Endothelial cell of umbilical vein (primary cell): Measurements from ENCODE around the gene SCP2. TPM values are rescaled to one million over a fixed set of nuclear protein-coding genes. Genes with fewer than 3 reads are reported as not detected.

Experiments used
- BruUV-seq: library from RNA; stranded (reverse); fragments of 400-500 nt; replicated peaks from 2 replicates; lab custom pipeline; 2021; lab: Mats Ljungman, UMichigan
- CTCF ChIA-PET: fragments of 300-600, 350-600 bp; sonication (Branson Sonifier 250); formaldehyde crosslinking; loops from one replicate; lab custom pipeline; 2021; ENCODE audit warnings: antibody characterized with exemption, inconsistent platforms; lab: Charles Lee
- POLR2A ChIA-PET: fragments of 300-600, 350-600 bp; sonication (Branson Sonifier 250); formaldehyde crosslinking; loops from one replicate; lab custom pipeline; 2021; ENCODE audit warnings: antibody characterized with exemption, inconsistent platforms; lab: Charles Lee
- DNase-seq: peaks from one replicate; pipeline ENCODE4 v3.0.0-alpha.2; 2011; ENCODE audit warnings: low read depth, low spot score
- FAIRE-seq: peaks from 2 replicates; lab custom pipeline; 2011; peaks lifted over from hg19 to GRCh38; lab: Jason Lieb, UNC
- H2AFZ ChIP-seq: 2 replicates; pipeline ENCODE4 v1.6.0; 2012; ENCODE audit warnings: low read depth, low read length, control low read depth, inconsistent platforms
- H3K27ac ChIP-seq: 2 replicates; pipeline ENCODE4 v1.5.1; 2011; ENCODE audit warnings: low read depth, mild to moderate bottlenecking, control low read depth, low read length, moderate library complexity; ENCODE audit not compliant: insufficient read depth
- H3K27me3 ChIP-seq, 2 experiments: 2 replicates each; pipeline versions ENCODE4 v1.6.0 to v1.6.1; 2011; ENCODE audit warnings: low read length in 2 of 2, mixed read lengths in 1 of 2; ENCODE audit not compliant: control insufficient read depth in 2 of 2, insufficient read depth in 2 of 2
- H3K36me3 ChIP-seq, 2 experiments: 2 replicates in 1 of 2; 3 replicates in 1 of 2; pipeline ENCODE4 v1.5.1; 2011; ENCODE audit warnings: low read length in 2 of 2, mild to moderate bottlenecking in 1 of 2, moderate library complexity in 1 of 2; ENCODE audit not compliant: control insufficient read depth in 2 of 2, insufficient read depth in 2 of 2; ENCODE audit errors: extremely low read depth in 1 of 2
- H3K4me1 ChIP-seq: 3 replicates; pipeline ENCODE4 v1.5.1; 2011; ENCODE audit warnings: mild to moderate bottlenecking, low read length; ENCODE audit not compliant: control insufficient read depth, insufficient read depth; ENCODE audit errors: extremely low read depth
- H3K4me2 ChIP-seq: 2 replicates; pipeline ENCODE4 v1.6.1; 2011; ENCODE audit warnings: low read length, control low read depth, mixed read lengths; ENCODE audit not compliant: insufficient read depth
- H3K4me3 ChIP-seq, 3 experiments: fragments of 200-600 bp in 1 of 3; sonication (generic), shearing (Covaris generic) in 1 of 3; replicated peaks in 1 of 3; 2 replicates each; pipeline ENCODE4 v1.5.1; 2011 to 2016; ENCODE audit warnings: control low read depth in 3 of 3, low read length in 3 of 3, mild to moderate bottlenecking in 2 of 3, inconsistent platforms in 1 of 3, low read depth in 1 of 3, moderate library complexity in 1 of 3; ENCODE audit not compliant: insufficient read depth in 1 of 3
- H3K79me2 ChIP-seq: 2 replicates; pipeline ENCODE4 v1.6.0; 2012; ENCODE audit warnings: low read length, inconsistent platforms; ENCODE audit not compliant: control insufficient read depth, insufficient read depth
- H3K9ac ChIP-seq: replicated peaks from 2 replicates; pipeline ENCODE3; 2011; ENCODE audit warnings: low read length, control low read depth; ENCODE audit not compliant: insufficient read depth; ENCODE audit errors: extremely low read depth
- H3K9me1 ChIP-seq: replicated peaks from 3 replicates; pipeline ENCODE4 v1.6.0; 2011; ENCODE audit warnings: mild to moderate bottlenecking, low read length; ENCODE audit not compliant: control insufficient read depth, insufficient read depth; ENCODE audit errors: extremely low read depth
- H3K9me3 ChIP-seq: replicated peaks from 2 replicates; pipeline ENCODE4 v1.5.1; 2012; ENCODE audit warnings: low read length, inconsistent platforms; ENCODE audit not compliant: control insufficient read depth, insufficient read depth
- H4K20me1 ChIP-seq: replicated peaks from 2 replicates; pipeline ENCODE3; 2011; ENCODE audit warnings: mild to moderate bottlenecking, low read length; ENCODE audit not compliant: control insufficient read depth, insufficient read depth; ENCODE audit errors: extremely low read depth
- CTCF ChIP-seq, 2 donors: IDR thresholded peaks; 1 replicate in 1 of 2; 2 replicates in 1 of 2; pipeline ENCODE4 v1.5.1; 2011; ENCODE audit warnings: low read length in 2 of 2, mild to moderate bottlenecking in 2 of 2, moderate library complexity in 2 of 2, control low read depth in 1 of 2, inconsistent platforms in 1 of 2, low read depth in 1 of 2; ENCODE audit not compliant: insufficient read depth in 1 of 2; ENCODE audit errors: extremely low read depth in 1 of 2
- EZH2 ChIP-seq: IDR thresholded peaks from 2 replicates; pipeline ENCODE4 v1.6.1; 2012; ENCODE audit warnings: borderline replicate concordance, low read depth, mild to moderate bottlenecking, moderate library complexity, low read length, inconsistent platforms; ENCODE audit not compliant: severe bottlenecking
- FOS ChIP-seq: IDR thresholded peaks from 2 replicates; pipeline ENCODE4 v1.6.1; 2011; ENCODE audit warnings: mild to moderate bottlenecking, low read length, moderate library complexity, borderline replicate concordance; ENCODE audit not compliant: insufficient read depth
- GATA2 ChIP-seq: IDR thresholded peaks from 2 replicates; pipeline ENCODE4 v1.7.0; 2011; ENCODE audit warnings: low read depth, mild to moderate bottlenecking, moderate library complexity, mixed read lengths, low read length; ENCODE audit not compliant: insufficient read length, insufficient read depth
- JUN ChIP-seq: IDR thresholded peaks from 2 replicates; pipeline ENCODE4 v1.6.1; 2011; ENCODE audit warnings: borderline replicate concordance, low read depth; ENCODE audit not compliant: insufficient read length, insufficient read depth
- MYC ChIP-seq: IDR thresholded peaks from one replicate; pipeline ENCODE4 v1.6.1; 2011; ENCODE audit warnings: mild to moderate bottlenecking, low read depth, low read length
- POLR2A ChIP-seq: IDR thresholded peaks from 2 replicates; pipeline ENCODE4 v1.6.1; 2012; ENCODE audit warnings: low read depth, mild to moderate bottlenecking, control low read depth, low read length
- POLR2AphosphoS5 ChIP-seq: IDR thresholded peaks from 2 replicates; pipeline ENCODE4 v1.6.1; 2012; ENCODE audit warnings: low read depth, mild to moderate bottlenecking, control low read depth, low read length, moderate library complexity; ENCODE audit not compliant: insufficient read depth
- dilution Hi-C: fragments of 300-500 bp; cut with MboI; formaldehyde crosslinking; loops from one replicate; pipeline ENCODE4 v1.15.0; 2019; ENCODE audit warnings: low sequenced_read_pairs; ENCODE audit not compliant: extremely low pct_ligation_motif_present
- intact Hi-C: fragments of 100-400 bp; cut with micrococcal nuclease; formaldehyde crosslinking; loops from one replicate; pipeline ENCODE4 v1.10.0; 2022
- polyA plus RNA-seq, 4 experiments: library from polyadenylated mRNA; depleted of rRNA in 3 of 4; stranded (reverse) in 3 of 4; unstranded in 1 of 4; fragments of >200 nt; gene quantifications; 2 replicates each; pipeline versions ENCODE4 v1.2.1 to v1.2.3, GENCODE V29; 2011 to 2012; ENCODE audit warnings: missing spikeins in 1 of 4
- total RNA-seq: library from RNA; stranded (reverse); gene quantifications from 2 replicates; pipeline ENCODE4 v1.2.3, GENCODE V29; 2021
- TF ChIP-seq, protein P1 (sequence below): IDR thresholded peaks from 2 replicates; pipeline ENCODE4 v1.6.1; 2011; ENCODE audit not compliant: insufficient read depth, insufficient read length

SCP2 gene
- total and polyA plus RNA-seq, 2 donors (not counting 3 experiments of a cell fraction or from before 2014, with no cell fraction given), result 42.4 to 92.7 TPM

GRCh38 chr1:52914463-52914862, 12.6 kb upstream of the SCP2 start:
- intact Hi-C loops, result no loop called here
- no peak overlapping the region for H3K4me3 ChIP-seq
- CTCF ChIA-PET, result interaction anchor here (0.5 to 0.9 kb wide), 2 partner anchors 268 to 271 kb away, joined by 3 to 5 read pairs; no protein-coding TSS in a partner anchor

More at GRCh38 chr1:52914463-52914862, 12.6 kb upstream of the SCP2 start:
- no peaks in the 10 kb centered on the region for H3K9me3 ChIP-seq
- POLR2A ChIA-PET, result no interaction called here
- H2AFZ ChIP-seq, result no peak overlapping the region
- no peak overlapping the region for H3K4me2 ChIP-seq
- DNase-seq (no peak), FAIRE-seq (no peak)
- no peaks in the 10 kb centered on the region for H3K36me3 ChIP-seq
- no peaks in the 10 kb centered on the region for H3K27me3 ChIP-seq
- no peaks in the 10 kb centered on the region for H3K9me1 ChIP-seq
- H3K79me2 ChIP-seq, result no peaks in the 10 kb centered on the region
- H4K20me1 ChIP-seq, result no peaks in the 10 kb centered on the region
- no peak overlapping the region for H3K9ac ChIP-seq
- no peak for TF ChIP-seq MYC
- no peak for TF ChIP-seq JUN
- no peak for TF ChIP-seq POLR2A
- no peak for TF ChIP-seq CTCF (IDR thresholded peaks at IDR 0.05; ENCODE audit: extremely low read depth in 1 of 2, insufficient read depth in 1 of 2, low read depth in 1 of 2, low read length in 2 of 2)
- TF ChIP-seq, protein P1, sequence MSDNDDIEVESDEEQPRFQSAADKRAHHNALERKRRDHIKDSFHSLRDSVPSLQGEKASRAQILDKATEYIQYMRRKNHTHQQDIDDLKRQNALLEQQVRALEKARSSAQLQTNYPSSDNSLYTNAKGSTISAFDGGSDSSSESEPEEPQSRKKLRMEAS, result no peak
- TF ChIP-seq EZH2, result no peak
- no peak for TF ChIP-seq FOS
- TF ChIP-seq POLR2AphosphoS5, result no peak
- TF ChIP-seq GATA2, result no peak
- no peaks in the 10 kb centered on the region for H3K4me1 ChIP-seq
- dilution Hi-C loops, result no loop called here
- no TSS peak for BruUV-seq
- H3K27ac ChIP-seq, result no peak overlapping the region
